Endometrial microvascular endothelial cells (primary cell): ENCODE measurements around the gene NR3C2. TPM values are rescaled to one million over a fixed set of nuclear protein-coding genes. Genes with fewer than 3 reads are reported as not detected.
"Not testable (repeated sequence)": the region's sequence is repeated elsewhere in the genome, so short reads cannot be mapped to it uniquely, and the experiment has no call there.

ENCODE experiments used
- in situ Hi-C: cut with HindIII; loops from 2 replicates; pipeline ENCODE4 v1.10.0; 2017; ENCODE audit warnings: low sequenced_read_pairs, low pct_unique_long_range_greater_than_20kb; ENCODE audit errors: inconsistent ontology term
- total RNA-seq: library from RNA; depleted of rRNA; stranded (reverse); fragments of >200 nt; gene quantifications from one replicate; pipeline ENCODE4 v1.2.3, GENCODE V29; 2015; ENCODE audit errors: inconsistent ontology term

The NR3C2 gene
- total RNA-seq, 1 donor from 2014 or later: 21.8 TPM

DNA sequence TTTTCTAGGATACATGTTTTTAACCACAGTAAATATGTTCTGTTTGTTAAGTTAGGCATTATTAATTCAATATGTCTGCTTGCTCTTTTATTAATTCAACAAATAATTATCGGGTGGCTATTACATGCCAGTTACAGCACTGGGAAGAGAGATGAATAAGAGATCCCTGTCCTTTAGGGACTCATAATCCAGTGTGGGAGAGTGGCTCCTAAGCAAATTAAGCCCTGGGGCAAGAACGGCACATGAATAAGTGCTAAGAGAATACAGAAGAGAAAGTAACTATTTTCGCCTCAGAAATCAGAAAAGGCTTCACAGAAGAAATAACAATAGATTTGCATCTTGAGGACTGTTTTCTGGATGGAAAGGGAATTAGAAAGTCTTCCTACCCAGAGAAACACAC is 236.7 kb downstream of the NR3C2 start:
- in situ Hi-C loops: no loop called here

GRCh38 chr4:148204892-148205291 is 237.3 kb downstream of the NR3C2 start:
- in situ Hi-C loops: no loop called here

GRCh38 chr4:148204171-148204570 is 238.0 kb downstream of the NR3C2 start:
- in situ Hi-C loops: no loop called here

DNA sequence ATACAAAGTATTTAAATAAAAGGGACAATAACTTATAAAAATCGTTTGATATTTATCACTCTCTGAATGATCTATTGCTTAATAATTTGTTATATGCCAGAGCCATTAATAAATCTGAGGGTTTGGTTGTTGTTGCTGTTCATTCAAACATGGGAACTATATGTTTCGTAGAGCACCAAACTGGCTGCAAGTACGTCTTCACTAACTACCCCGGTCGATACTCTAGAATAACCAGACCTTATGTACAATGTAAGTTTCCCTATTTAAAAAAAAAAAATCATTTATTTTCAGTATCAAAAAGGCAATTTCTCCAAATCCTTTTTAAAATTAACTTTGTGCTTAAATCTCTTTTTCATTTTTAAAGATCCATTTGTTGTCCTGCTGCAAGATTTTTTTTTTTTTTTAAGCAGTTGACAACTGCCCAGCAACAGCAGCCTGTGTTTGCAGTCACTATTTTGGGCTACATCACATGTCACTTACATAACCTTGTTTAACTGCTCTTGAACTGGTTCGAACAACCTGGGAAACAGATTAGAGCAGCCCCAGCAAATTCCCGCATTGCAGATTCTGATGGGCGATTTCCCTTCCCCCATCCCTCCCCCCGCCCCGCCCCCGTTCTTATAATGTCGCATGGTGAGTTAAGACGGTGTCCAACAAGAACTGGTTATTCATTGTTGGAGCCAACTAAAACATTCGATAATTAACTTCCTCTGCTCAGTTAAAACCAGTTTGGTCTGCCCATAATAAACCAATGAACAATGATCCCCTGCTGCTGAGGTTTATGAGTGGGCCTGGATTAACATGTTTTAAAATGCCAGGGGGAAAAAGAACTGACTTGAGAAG is 238.9 kb downstream of the NR3C2 start:
- in situ Hi-C loops: no loop called here

DNA sequence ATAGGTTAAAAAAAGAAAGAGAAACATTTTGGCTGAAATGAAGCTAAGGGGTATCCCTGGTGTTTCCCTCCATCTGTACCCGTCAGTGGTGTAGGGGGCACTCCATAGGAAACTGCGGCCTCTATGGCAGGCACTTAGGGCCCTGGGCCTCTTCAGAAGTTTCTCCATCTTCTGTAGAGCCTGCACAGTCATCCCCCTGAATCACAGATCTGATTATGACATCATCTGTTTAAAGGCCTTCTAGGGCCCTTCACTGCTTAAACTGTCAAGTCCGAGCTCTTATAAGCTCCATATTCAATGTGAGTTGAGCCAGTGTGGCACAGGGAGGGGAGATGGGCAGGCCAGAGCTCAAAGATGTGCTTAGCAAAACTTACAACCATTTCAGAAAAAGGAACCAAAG is 241.3 kb downstream of the NR3C2 start:
- in situ Hi-C loops: no loop called here

GRCh38 chr4:148196164-148196563 is 246.1 kb downstream of the NR3C2 start:
- in situ Hi-C loops: no loop called here

DNA sequence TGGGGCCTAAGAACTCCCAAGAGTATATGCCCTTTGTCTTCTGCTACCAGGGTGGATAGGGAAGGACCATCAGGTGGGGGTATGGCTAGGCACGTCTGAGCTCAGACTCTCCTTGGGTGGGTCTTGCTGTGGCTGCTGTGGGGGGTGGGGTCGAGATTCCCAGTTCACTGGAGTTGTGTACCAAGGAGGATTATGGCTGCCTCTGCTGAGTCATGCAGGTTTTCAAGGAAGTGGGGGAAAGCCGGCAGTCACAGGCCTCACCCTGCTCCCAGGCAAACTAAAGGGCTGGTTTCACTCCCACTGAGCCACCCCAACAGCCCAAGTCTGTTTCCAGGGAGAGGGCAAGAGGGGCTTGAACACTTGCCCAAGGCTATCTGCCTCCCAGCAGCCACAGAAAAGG is 249.7 kb downstream of the NR3C2 start:
- in situ Hi-C loops: no loop called here

GRCh38 chr4:148187454-148188222 is 254.6 kb downstream of the NR3C2 start:
- in situ Hi-C loops: not testable (repeated sequence)

DNA sequence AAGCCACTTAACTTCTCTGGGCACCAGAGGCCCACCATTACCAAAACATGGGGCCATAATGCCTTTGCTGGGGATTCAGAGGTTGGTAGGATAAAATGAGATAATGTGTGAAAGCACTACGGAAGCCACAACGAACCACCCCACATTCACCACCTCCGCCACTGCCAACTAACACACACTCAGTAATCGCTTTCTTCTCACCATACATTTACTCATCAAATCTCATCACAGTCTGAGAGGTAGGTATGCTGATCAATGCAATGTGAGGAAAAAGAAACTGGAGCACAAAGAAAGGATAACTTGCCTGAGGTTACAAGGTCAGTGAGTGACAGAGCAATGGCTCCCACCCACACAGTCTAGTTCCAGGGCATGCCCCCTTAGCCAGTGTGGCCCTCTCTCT is 257.3 kb downstream of the NR3C2 start:
- in situ Hi-C loops: no loop called here

- in situ Hi-C loops: no loop called here
Measured at GRCh38 chr4:148182230-148182911, 259.8 kb downstream of the NR3C2 start.

DNA sequence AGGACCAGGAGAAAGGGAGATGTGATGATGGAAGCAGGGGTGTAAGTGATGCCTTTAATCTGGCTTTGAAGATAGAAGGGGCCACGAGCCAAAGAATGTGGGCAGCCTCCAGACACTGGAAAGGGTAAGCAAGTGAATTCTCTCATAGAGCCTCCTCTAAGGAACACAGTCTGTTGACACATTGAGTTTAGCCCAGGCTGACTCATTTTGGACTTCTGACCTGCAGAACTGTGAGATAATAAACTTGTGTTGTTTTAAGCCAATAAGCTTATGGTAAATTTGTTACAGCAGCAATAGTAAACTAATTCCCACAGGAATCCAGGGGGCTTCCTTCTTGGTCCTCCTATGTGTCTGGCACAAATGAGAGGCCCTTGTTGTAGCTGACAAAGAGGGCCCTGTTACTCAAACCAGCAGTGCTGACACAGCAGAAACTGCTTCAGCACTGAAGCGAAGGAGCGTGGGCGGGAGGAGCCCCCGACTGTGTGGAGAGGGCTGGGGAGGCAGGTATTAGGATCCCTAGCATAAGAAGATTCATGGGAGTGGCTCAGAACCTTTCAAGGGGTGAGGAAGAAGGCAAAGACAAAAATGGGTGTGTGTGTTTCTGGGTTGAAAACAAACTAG is 268.7 kb downstream of the NR3C2 start:
- in situ Hi-C loops: no loop called here

DNA sequence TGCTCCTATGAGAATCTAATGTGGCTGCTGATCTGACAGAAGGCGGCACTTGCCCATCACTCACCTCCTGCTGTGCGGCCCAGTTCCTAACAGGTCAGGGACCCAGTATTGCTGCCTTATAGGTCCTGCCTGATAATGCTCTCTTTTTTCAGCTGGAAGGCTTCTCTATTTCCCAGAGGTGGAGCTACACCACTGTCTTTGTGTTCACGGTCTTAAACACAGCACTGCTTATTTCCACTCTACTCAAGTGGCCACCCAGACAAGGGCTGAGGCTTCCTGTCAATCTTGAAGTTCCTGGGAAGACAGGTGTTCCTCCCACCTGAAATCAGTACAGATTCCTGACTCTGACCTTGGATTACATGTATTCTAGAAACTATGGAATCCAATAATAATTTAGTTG is 270.6 kb downstream of the NR3C2 start:
- in situ Hi-C loops: no loop called here

DNA sequence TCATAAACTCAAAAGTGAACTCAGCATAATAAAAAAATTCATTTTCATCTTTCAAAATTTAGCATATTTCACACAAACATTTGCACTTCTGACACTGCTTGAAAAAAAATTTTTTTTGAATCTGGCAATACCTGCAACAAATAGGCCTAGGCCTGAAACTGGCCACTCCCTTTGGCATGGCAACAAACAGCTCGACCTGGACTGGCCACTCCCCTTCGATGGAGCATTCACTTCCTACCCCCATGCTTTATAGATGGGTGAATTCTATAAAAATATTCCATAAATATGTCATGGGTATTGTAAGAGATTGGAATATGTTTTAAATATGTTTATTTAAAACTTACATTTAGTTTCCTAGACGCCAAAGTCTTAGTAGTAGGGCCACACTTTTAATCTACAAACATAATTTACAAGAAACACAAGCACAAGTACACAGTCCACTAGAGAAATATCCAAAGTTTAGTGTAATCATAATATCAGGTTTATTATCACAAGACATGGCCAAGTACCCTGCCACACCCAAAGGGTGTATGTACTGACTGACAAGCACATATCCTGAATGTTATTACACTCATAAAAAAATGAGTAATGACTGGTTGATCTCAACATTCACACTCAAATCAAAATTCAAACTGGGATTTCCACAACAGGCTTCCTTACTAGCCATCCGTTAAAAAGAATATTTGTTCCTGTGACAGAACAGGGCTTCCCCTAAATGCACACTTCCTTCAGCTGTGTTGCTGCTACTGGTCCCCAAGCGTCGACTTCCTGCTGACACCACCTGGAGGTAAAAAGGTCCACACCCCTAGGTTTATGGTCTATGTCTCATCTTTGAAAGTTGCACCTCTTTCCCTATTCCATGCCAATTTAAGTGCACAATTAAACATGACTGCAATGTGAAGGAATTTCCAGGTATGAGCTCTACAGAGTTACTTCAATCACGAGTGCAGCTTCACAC is 271.5 kb downstream of the NR3C2 start:
- in situ Hi-C loops: no loop called here

DNA sequence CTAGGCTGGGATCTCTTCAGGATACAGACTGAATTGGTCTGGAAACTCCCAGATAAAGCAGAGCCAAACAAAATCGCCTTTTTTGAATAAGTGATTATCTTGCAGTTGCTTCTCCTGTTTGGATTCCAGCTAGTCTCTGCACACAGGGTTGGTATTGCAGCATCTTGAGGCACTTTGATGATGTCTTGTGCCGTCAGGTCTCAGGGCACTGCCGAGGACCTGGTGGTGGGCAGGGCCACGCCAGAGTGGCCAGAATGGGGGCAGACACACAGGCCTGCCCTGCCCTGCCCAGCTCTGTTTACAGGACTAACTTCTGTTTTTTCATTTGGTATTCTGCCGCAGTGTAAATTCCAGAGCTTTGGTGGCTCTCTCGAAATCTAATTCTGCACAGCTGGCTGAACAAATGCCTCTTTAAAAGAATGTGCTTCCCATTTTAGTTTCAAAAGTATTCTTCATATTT is 276.1 kb downstream of the NR3C2 start:
- in situ Hi-C loops: no loop called here

DNA sequence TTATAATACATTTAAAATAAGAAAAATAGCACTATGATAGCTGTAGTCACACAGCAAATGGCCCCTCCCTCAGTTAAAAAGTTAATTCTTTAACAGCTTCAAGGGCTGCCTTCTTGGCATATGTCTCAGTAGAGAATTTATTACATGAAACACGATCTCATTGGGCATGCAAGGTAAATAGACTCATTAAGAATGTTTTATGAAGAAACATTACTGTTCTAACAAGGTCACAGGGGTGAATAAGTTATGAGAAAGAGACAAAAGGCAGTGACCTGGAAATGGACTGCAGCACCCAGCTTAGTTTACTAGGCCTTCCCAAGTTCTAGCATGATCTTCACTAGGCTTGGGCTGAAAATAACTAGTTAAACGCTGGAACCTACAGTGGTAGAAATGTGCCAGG is 277.7 kb downstream of the NR3C2 start:
- in situ Hi-C loops: no loop called here

DNA sequence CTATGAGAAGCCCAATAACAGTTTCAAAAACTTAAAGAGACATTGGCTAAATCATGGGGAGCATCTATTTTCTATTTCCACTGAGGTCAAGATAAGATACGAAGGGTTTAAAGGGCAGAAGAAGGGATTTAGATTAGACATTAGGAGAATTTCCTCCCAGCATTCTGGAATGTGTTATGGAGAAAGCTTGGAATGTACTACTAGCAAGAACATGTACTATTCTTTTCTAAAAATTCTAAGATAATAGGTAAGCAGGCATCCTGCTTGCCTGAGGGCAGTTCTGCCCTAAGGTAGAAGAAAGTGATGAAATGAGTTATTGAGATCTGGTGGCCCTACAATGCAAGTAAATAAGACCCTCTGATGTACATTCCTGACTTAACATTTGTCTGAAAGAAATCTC is 279.2 kb downstream of the NR3C2 start:
- in situ Hi-C loops: no loop called here

GRCh38 chr4:148162519-148162918 is 279.7 kb downstream of the NR3C2 start:
- in situ Hi-C loops: no loop called here

DNA sequence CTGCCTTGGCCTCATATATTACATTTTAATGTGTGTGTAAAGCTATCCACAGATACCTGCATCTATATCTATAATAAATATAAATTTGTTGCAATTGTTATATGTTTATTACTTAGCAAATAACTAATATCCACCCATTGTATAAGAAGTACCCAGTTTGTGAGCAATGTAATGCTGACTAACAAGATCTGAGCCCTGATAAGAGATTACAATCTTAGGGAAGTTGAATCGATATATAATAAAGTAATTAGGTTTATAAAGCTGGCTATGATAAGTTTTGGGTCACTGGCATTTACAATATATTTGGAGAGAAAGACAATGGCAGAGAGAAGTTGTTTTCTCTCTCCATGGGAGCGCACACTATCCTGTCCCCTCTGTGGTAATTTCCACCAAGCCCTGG is 280.6 kb downstream of the NR3C2 start:
- in situ Hi-C loops: no loop called here
